Right kidney (tissue), 9 donors: ENCODE results near the gene RBMXL2.

ENCODE experiments used
- DNase-seq: peaks from one replicate; pipeline ENCODE4 v3.0.0-alpha.2; 2016
- long read RNA-seq, 8 donors: transcript quantifications; one replicate each; lab custom pipeline, GENCODE V29; 2026

The RBMXL2 gene
- long read RNA-seq, donor 1 = 0 reads
- long read RNA-seq, donor 2 = 0 reads
- long read RNA-seq, donor 3 = 0 reads
- long read RNA-seq, donor 4 = 0 reads
- long read RNA-seq, donor 5 = 0 reads
- long read RNA-seq, donor 6, partial matches to known transcripts = 0 of 1 reads
- long read RNA-seq, donor 6, other reads (novel, unspliced or antisense) = 0 of 1 reads
- long read RNA-seq, donor 7 = 0 reads
- long read RNA-seq, donor 8 = 0 reads

- no peak for DNase-seq
These were observed at the start of gene RBMXL2 for GRCh38 chr11:7088921-7089320. RBMXL2 (plus strand) TSS chr11:7088998; CDS start chr11:7089121, 123 bp downstream.

GRCh38 chr11:7046474-7047175 lies 42.2 kb upstream of the RBMXL2 start:
- DNase-seq = no peak

- DNase-seq = no peak
These were observed 38.6 kb upstream of the RBMXL2 start for GRCh38 chr11:7050191-7050590.

DNA sequence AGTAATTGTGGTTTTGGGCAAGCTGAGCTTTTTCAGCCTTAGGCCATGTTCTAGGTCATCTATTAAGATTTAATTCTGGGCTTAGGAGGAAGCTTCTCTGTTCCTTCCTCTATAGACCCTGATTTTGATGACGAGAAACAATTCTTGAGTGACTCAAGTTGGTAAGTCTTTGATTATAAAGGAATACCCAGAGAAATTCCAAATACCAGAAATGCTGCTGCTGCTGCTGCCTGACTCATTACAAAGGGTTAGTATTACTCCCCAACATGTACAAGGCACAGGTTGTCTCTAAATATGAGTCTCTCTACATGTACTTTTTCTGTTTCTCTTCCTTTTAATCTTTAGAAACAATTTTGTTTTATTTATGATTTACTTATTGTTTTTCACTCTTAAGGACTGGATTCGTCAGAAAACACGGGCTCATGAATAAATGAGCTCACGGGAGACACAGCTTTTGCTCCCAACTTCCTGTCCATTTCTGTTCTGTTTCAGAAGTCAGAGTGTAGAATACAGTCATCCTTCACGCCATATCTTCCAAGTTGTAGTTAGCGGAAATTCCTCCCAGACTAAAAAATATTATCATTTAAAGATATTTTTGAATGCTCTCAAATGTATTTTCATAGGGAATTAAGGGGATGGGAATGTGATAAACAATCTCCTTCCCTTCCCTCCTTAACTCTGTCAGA lies 31.8 kb upstream of the RBMXL2 start:
- DNase-seq = no peak

GRCh38 chr11:7057641-7058040 lies 31.2 kb upstream of the RBMXL2 start:
- DNase-seq = no peak

GRCh38 chr11:7060868-7061267 lies 27.9 kb upstream of the RBMXL2 start:
- DNase-seq = no peak

DNA sequence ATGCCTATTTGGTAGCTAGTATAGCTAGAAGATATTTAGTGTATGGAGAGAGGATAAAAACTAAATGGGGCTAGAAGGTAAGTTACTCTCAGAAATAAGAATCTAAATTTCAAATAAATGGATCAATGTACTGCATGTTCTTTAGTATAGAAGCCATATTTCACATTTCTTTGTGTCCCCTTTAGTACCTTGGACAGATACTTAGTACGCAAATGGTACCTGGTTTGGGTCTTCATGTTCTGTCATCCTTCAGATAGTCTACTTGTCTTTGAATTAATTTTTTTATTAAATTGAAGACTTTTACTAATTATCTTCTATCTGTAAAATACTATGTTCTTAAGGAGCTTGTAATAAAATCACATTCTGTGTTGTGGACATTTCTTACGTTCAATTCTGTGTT lies 26.3 kb upstream of the RBMXL2 start:
- DNase-seq = no peak

DNA sequence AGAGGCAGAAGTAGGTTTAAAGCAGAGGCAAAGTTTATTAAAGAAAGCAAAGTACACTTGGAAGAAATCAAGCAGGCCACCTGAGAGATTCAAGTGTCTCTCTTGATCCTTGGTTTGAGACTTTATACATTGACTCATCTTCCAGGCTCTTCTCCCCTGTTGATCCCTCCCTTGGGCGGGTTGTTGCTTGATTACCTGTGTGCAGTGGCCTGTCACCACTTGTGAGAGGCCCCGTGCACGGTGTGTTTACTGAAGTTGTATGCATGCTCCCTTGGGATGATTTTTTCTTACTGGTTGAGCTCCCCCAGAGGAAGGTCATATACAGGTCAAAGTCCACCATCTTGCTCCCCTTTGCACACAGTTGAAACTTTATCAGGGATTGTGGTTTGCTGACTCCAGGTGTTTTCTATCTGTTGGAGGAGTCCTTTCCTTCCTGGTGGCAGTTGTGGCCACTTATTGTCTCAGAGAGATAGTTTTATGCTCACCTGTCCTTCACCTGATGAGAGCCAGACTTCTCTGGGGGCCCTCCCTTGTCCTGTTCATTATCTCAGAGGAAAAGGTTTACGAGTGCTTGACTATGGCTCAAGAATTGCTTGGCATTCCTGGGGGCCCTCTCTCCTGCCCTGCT lies 16.3 kb upstream of the RBMXL2 start:
- DNase-seq = no peak

DNA sequence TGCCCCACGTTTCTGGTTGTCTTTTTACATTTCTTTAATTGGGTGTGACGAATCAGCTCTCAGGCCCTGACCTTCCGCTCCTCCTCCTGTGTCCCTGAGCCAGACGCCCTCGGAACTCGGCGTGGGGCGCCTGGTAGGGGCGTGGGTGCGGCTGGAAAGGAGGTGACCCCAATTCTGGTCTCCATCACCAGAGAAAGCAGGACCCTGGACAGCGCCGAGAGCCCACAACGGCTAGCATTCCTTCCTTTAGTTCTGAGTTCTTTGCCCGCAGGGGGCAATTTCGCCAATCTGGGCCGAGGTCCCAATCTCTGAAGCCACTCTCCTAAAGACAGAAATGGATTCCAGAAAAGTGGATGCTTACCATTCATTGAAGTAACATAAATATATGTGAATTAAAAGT lies 11.7 kb upstream of the RBMXL2 start:
- no peak for DNase-seq

- no peak for DNase-seq
These were observed 9.2 kb upstream of the RBMXL2 start for GRCh38 chr11:7079545-7080135.

DNA sequence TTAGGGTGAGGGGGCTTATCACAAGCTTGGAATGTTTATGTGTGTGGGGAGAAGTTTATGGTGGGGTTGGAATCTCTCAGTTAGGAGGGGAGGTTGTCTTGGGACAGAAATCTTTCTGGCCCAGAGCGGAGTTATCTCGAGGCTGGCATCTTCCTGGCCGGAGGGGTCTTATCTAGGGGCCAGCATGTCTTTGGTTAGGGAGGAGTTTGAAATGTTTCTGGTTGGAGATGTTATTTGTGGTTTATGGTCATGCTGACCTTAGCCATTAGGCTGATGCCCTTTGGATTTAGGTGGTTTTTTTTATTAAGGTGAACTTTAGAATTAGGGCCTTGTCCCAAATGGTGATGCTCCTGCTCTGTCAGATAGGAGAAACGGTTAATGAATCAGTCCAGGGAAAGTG lies 7.9 kb upstream of the RBMXL2 start:
- DNase-seq = no peak

- DNase-seq = no peak
These were observed 7.4 kb upstream of the RBMXL2 start for GRCh38 chr11:7081441-7081840.

DNA sequence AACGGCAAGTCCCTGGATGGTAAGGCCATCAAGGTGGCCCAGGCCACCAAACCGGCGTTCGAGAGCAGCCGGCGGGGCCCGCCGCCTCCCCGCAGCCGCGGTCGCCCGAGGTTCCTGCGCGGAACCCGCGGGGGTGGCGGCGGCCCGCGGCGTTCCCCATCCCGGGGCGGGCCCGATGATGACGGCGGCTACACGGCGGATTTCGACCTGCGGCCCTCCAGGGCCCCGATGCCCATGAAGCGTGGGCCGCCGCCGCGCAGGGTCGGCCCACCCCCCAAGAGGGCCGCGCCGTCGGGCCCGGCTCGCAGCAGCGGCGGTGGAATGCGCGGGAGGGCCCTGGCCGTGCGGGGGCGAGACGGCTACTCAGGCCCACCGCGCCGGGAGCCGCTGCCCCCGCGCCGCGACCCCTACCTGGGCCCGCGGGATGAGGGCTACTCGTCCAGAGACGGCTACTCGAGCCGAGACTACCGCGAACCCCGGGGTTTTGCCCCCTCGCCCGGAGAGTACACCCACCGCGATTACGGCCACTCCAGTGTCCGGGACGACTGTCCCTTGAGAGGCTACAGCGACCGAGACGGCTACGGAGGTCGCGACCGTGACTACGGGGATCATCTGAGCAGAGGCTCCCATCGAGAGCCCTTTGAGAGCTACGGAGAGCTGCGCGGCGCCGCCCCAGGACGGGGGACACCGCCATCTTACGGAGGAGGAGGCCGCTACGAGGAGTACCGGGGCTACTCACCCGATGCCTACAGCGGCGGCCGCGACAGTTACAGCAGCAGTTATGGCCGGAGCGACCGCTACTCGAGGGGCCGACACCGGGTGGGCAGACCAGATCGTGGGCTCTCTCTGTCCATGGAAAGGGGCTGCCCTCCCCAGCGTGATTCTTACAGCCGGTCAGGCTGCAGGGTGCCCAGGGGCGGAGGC lies 792 bp downstream of the RBMXL2 start:
- DNase-seq = no peak

GRCh38 chr11:7098235-7098832 lies 9.5 kb downstream of the RBMXL2 start:
- peak; percentile 28 for DNase-seq

DNA sequence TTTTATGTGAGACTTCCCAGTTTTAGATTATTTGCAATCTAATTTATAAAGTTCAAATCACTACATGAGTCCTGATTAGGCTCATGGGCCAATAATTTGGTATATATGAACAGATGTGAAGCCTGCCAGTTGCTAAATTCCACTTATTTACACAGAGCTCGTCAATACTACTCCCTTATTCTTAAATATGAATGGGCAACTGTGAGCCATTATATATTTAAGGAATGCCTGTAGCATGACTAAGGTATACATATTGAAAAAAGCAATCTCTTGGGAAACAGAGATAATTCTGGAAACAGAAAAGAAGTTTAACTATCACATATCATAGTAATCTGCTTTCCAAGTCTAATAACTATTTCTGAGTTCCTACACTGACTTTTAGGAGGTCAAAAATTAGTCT lies 27.0 kb downstream of the RBMXL2 start:
- DNase-seq = no peak

DNA sequence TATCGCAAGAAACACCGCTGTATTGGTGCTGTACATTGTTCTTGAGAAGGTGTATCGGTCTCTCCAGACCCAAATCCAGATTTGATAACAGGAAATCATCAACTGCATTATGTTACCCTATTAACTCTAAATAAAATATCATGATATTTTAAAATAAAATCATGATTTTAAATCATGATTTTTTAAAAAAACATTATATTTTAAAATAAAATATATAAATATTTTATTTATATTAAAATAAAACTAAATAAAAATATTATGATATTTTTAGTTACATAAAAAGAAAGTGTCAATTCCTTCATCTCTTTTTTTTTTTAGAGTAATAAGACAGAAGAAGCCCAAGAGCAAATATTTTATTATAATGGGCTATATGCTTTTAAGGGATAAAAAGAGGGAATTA lies 27.6 kb downstream of the RBMXL2 start:
- no peak for DNase-seq

DNA sequence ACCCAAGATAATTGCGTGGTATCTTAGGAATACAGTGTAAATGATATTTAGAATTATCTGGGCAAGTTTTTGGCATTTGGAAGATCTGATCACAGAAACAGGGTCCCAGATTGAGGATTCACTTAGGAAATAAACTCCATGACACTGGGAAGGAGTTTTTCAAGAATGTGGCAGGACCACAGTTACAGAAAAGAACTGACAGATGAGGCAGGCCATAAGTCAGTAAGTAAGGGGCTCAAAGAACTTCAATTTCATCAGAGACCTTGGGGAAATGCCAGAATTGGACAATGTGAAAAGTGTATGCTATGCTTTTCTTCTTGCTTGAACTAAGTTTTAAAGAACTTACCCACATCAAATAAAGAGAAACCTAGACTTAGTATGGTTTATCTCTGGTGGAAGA lies 49.3 kb downstream of the RBMXL2 start:
- no peak for DNase-seq
